ENCODE results near the gene TBC1D32.
"Not testable (repeated sequence)": the region's sequence is repeated elsewhere in the genome, so short reads cannot be mapped to it uniquely, and the experiment has no call there.

The TBC1D32 gene

DNA sequence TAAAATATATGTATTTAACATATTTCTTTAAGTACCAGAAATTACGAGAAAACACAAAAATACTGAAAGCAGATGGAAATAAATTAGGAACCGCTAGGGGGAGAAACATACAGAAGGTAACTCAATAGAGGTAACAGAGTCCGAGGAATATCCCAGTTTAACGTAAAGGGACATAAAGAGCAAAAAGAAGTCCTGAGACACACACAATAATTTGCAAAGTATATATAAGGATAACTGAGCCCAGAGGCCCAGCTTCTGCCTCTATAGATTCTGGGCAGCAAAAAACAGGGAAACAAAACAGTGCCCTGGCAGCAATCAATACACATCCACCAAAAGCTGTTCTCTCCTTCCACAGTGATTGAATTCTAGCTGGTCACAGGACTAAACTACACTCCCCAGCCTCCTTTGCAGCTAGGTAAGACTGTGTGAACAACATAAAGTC, 15.1 kb downstream of the TBC1D32 start:
- DNase-seq = no peak

DNA sequence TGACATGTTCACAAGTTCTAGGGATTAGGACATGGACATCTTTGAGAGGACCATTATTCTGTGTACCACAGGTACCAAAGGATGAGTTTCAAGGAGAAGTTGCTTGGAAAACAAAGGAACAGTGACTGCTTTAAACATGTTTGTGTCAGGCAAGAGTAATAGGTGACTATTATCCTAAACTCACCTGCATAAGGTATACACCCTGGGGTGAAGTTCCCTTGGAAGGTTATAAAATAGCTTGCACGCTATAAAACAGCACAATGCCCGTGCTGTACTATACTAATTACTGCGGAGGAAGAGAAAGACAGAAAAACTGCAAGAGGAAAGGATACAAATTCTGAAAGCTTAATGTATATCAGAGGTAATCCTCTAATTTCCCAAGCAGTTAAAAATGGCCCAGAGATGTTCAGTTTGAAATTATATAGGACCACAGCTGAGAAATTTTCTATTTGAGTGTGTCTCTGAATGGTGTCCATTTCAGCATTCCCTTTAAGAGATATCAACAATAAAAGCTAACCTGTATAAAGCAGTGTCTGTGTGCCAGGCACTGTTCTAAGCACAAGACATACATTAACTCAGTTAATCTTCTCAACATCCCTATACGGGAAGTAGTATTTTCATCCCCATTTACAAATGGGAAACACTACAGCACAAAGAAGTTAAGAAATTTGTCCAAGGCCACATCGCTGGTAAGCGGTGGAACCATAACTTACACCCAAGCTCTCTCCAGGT, 19.7 kb downstream of the TBC1D32 start:
- no peak for DNase-seq

DNA sequence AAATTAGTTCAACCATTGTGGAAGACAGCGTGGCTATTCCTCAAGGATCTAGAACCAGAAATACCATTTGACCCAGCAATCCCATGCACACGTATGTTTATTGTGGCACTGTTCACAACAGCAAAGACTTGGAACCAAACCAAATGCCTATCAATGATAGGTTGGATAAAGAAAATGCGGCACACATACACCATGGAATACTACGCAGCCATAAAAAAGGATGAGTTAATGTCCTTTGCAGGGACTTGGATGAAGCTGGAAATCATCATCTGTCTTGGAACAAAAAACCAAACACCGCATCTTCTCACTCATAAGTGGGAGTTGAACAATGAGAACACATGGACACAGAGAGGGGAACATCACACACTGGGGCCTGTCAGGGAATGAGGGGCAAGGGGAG, 22.5 kb downstream of the TBC1D32 start:
- not testable (repeated sequence) for DNase-seq

DNA sequence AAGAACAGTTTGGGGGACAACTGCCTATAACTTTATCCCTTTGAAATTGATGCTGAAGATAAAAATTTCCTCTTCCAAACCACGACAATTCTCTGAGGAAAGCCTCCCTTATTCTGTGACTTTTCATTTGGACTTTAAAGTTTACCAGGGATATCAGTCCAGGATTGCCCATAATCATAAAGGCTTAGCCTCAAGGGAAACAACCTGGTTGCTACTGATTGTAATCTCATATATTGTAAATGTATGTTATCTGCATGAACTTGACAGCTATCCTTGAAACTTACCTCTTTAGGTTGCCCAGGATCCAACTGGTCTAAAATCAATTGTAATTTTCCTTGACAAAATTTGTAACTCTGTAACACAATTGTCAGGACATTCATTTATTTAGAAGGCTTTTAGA, 23.8 kb downstream of the TBC1D32 start:
- DNase-seq = no peak

DNA sequence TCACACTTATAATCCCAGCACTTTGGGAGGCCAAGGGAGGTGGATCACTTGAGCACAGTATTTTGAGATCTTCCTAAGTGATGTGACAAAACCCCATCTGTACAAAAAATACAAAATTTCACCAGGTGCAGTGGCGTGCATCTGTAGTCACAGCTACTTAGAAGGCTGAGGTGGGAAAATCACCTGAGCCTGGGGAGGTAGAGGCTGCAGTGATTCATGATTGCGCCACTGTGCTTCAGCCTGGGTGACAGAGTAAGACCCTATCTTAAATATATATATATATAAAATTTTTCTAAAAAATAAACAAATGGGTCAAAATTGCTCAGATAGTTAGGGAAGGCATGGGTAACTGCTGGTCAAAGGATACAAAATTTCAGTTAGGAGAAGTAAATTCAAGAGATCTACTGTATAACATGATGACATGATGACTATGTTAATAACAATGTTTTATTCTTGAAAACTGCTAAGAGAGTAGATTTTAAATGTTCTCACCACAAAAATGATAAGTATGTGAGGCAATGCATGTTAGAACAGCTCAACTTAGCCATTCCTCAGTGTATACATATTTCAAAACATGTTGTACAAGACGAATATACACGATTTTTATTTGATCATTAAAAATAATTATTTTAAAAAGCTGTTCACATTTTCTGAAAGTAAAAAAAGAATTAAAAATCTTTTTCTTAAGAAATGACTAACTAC, 24.4 kb downstream of the TBC1D32 start:
- no peak for DNase-seq

DNA sequence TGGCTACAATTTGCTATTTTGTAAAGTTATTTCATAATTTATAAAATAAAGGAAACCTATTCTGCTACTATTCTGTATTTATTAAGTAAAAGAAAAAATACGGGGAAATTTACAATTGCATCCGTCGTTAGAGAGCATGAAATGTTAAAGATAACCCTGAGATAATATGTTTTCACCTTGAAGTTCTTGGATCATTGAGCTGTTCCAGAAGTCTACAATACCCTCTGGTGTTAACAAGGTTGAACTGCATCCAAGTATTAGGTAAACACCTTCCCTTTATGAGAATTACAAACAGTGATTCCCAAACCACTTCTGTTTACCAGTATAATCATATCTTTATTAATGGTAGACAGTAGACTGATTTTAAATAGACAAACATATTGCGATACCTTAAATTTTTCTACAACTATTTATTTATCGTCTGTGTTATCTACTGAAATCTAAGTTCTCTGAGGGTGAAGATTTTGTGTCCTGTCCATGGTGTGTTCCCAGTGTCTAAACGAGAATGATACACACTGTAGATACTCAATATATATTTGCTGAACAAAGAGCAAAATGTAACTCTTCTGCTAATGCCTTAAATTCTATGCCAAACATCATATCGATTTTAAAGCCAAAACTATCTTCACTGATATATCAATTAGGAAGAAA, 28.2 kb downstream of the TBC1D32 start:
- peak; percentile 27 for DNase-seq

DNA sequence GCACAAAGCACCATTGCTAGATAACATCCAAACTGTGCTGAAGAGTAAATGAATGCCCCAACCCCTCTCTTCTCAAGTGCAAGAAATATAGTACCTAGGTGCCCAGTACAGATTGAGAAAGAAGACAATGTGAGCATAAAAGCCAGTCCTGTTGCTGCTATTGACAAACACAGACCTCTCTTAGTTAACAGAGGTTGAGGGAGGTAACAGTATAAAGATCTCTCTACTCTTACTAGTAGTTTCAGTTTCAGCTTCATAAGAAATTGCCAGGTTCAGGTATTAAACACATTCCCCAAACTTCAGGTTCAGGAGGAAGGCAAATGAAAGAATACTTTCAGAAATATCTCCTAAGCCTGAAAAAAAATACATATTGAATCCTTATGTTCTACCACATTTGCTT, 31.4 kb downstream of the TBC1D32 start:
- DNase-seq = no peak

DNA sequence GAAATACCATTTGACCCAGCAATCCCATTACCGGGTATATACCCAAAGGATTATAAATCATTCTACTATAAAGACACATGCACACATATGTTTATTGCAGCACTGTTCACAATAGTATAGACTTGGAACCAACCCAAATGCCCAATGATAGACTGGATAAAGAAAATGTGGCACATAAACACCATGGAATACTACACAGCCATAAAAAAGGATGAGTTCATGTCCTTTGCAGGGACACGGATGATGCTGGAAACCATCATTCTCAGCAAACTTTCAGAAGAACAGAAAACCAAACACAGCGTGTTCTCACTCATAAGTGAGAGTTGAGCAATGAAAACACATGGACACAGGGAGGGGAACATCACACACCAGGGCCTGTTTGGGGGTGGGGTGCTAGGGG, 33.1 kb downstream of the TBC1D32 start:
- not testable (repeated sequence) for DNase-seq

DNA sequence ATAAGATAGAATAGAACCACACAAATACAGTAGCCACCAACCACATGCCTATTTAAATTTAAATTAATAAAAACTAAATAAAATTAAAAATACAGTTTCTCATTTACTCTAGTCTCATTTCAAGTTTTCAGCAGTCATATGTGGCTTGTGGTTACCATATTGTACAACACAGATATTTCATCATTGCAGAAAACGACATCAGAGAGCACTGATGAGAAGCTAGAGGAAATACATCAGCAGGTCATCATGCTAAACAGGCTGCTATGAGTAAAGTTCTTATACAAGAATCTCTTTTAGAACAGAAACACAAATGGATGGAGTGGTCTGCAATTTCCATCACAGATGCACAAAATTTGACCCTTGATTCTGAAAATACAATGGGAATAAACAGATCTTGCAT, 36.6 kb downstream of the TBC1D32 start:
- DNase-seq = peak; percentile 10

DNA sequence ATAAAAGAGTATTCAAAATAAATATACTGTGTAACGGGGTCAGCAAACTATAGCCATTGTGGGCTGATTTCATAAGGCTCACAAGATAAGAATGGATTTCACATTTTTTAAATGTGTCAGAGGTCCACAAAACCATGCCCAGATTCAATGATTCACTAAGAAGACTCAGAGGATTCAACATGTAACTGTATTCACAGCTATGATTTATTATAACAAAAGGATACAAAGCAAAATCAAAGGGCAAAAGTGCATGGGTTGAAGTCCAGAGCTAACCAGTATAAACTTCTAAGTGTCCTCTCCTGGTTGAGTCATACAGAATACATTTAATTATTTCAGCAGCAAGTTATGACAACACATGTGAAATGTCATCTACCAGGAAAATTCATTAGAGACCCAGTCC, 49.2 kb downstream of the TBC1D32 start:
- DNase-seq = no peak

DNA sequence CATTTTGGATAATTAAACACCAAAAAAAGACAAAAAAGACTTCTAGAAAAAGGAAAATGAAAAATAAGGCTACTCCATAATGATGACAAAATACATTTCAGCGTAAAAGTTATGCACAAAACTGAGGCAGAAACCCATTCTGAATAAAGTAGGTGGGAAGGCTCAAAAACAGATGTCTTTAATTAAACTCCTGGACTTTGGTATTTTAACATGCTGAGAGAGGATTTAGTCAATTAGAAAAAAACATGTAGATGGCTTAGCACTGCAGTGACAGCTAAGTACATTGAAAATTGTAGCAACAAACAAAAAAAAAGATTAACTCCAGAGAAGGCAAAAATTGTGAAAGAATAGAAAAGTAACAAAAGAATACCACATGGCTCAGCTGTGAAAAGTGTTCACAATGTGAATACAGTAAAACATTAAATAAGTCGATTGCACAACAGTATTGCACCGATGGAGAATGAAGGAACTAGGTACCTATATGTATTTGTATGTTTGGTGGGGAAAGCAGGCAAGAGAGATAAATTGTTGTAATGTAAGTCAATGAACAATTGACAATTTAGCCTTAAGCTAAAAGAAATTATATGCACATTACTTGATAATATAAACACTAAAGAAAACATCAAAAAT, 59.5 kb downstream of the TBC1D32 start:
- no peak for DNase-seq

DNA sequence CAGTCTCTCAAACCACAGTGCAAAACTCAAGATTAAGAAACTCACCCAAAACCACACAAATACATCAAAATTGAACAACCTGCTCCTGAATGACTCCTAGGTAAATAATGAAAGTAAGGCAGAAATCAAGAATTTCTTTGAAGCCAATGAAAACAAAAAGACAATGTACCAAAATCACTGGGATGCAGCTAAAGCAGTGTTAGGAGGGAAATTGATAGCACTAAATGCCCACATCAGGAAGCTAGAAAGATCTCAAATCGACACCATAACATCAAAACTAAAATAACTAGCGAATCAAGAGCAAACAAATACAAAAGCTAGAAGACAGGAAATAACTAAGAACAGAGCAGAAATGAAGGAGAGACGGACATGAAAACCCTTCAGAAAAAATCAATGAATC, 70.5 kb downstream of the TBC1D32 start:
- DNase-seq = no peak

DNA sequence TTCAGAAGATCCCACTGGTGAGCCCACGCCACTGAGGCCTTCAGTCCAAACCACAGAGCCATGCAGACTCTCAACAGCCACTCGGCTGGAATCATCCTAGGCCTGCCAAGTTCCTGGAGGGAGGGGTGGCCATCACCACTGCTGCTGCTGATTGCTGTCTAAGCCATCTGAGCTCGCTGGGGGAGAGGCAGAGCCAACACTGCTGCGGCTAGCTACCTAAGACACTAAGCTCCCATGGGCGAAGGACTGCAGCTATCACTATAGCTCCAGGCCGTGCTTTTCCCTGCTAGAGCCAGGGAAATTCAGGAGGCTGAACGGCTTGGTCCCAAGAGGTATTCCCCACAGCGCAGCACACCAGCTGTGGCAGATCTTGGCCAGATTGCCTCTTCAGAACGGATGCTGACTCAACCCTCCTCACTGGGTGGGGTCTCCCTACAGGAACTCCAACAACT, 73.6 kb downstream of the TBC1D32 start:
- DNase-seq = no peak

DNA sequence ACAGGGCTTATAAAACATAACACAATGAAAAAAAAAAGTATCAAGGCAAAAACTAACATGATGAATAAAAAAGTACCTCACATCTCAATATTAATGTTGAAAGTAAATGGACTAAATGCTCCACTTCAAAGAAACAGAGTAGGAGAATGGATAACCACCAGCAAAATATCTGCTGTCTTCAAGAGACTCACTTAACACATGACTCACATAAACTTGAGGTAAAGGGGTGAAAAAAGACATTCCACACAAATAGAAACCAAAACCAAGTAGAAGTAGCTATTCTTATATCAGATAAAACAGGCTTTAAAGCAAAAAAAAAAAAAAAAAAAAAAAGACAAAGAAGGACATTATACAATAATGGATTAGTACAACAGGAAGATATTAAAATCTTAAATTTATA, 86.9 kb downstream of the TBC1D32 start:
- peak; percentile 50 for DNase-seq

DNA sequence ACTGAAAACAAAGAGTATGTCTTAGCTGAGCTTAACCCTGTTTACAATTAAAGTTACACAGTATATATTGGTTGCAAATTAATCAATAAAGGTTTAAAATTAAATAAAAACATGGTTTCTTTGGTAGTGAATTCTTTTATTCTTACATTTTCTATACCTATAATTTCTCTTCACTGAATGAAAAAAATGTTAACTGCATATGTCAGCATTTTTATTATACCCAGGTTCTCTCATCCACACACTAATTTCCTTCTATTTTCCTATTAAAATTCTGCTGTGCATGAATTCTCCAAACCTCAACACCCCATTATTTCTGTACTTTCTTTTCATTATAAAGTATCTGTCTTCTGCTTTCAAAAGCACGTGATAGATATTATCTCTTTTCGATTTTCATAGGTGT, 91.9 kb downstream of the TBC1D32 start:
- DNase-seq = no peak

DNA sequence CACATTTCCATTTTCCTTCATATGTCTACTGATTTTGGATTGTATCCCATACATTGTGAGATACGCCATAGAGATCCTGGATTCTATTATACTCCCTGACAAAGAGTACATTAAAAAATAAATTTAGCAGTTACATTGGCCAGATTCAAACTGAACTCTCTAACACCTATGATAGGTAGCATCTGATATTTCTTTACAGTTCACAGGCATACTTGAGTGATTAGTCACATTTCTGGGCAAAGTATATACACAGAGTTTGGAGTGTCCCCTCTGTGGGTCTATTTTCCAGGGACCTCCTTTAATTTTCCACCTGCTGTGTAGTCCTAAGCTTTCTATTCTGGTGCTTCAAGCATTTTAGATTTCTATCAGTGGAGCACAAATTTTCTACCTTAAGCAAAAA, 96.4 kb downstream of the TBC1D32 start:
- no peak for DNase-seq

DNA sequence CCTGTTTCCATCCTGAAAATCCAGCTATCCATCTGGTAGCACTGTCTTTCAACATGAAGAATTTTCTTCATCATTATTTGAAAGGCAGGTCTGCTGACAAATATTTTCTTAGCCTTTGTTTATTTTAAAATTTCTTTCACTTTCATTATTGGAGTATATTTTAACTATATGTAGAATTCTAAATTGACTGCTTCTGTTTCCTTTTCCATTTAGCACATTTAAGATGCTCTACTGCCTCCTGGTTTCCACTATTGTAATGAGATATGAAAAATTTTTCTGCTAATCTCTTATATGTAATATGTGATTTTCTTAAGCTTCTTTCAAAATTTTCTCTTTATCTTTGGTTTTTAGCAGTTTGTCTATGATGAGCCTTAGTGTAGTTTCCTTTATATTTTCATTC, 97.3 kb downstream of the TBC1D32 start:
- no peak for DNase-seq

DNA sequence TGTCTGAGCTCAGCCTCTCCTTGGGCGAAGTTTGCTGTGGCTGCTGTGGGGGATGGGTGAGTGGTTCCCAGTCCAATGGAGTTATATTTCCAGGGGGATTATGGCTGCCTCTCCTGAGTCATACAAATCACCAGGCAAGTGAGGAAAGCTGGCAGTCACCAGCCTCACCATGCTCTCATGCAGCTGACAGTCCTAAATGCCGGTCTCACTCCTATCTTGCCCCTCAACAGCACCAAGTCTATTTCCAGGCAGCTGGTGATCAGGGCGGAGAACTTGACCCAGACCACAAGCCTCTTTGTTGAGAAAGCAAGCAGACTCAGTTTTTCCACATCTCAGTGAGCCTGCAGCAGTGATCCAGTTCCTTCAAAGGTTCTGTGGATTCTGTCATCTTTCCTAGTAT, 98.9 kb downstream of the TBC1D32 start:
- no peak for DNase-seq

DNA sequence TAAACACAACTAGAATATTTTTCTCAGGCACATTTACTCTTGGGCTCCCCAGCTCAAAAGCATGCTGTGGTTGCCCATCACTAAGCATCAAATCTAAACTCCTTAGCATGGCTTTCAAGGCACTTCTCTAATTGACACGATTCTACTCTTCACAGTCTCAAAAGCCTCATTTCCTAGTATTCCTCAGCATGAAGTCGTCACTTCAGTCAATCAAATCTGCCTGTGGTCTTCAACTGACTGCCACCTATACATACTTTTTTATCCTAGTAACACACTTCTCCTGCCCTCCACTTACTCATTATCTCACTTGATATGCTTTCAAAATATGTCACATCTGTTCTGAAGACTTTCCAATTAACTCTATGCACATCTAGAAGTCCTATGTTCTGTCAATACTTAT, 110.3 kb downstream of the TBC1D32 start:
- peak; percentile 55 for DNase-seq

DNA sequence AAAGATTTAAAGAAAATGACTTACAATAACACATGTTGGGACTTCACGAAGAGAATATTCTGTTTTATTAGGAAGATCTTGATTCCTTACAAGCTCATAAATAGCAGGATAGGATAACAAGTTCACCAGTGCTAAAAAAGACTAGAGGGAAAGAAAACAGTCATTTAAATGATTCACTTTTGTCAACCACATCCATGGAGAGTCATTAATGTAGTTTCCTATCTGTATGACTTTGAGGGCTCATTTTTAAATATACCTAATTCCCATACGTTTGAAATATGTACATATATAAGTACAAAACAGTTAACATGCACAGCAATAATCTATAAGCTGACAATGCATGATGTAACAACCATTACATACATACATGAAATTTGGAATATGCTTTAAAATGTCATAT, 111.1 kb downstream of the TBC1D32 start:
- DNase-seq = no peak

DNA sequence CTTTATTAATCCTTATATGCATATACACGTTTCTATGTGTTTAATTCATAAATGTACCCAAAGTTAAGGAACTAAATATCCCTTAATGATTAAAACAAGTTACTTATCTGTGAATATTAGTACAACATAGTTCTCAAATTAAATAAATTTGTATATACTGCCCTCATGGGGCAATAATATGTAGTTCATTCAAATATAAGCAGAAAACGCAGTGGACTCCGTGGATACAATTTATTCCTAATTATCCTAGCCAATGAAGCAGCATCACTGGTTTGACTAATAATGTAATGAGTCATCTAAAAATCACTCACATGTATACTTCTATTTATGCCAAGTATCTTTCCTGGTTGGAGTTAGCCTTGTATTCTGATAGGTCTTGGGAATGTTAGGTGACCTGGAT, 111.6 kb downstream of the TBC1D32 start:
- no peak for DNase-seq

DNA sequence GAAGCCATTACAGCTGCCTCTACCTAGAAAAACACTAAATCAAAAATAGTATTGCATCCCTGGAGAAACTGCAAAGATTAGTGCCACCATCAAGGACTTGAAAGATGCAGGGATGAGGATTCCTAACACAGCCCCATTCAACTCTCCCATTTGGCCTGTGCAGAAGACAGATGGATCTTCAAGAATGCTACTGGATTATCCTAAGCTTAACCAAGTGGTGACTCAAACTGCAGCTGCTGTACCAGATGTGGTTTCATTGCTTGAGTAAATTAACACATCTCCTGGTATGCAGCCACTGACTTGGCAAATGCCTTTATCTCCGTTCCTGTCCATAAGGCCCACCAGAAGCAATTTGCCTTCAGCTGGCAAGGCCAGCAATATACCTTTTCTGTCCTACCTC, 117.4 kb downstream of the TBC1D32 start:
- no peak for DNase-seq

DNA sequence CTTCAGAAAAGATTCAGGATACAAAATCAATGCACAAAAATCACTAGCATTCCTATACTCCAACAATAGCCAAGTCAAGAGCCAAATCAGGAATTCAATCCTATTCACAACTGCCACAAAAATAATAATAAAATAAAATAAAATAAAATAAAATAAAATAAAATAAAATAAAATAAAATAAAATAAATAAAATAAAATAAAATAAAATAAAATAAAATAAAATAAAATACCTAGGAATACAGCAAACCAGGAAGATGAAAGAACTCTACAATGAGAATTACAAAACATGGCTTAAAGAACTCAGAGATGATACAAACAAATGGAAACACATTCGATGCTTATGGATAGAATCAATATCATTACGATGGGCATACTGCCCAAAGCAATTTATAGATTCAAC, 120.9 kb downstream of the TBC1D32 start:
- DNase-seq = not testable (repeated sequence)

DNA sequence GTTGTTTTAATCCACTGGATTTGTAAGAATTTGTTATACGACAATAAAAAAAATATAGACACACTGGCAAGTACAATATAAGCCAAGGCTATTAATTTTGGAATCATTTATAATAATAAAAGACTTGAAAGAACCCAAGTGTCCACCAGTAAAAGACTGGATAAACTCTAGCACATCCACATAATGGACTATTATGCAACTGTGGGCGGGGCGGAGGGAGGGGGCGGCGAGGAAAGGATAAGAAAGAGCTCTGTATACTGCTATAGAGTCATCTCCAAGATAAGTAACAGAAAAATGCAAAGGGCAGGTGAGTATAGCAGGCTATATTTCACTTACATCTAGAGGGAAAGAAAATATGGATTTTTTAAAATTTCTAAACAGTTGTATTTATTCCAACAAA, 123.3 kb downstream of the TBC1D32 start:
- no peak for DNase-seq

Data from activated CD4-positive, alpha-beta T cell treated with anti-CD3 and anti-CD28 coated beads, Interleukin-10, Interleukin-2, amounts not matched to agents 100 ng/mL and 50 ng/mL, durations not matched to agents 16 hours and 8 hours (primary cell).